ENCODE data around the gene ANLN.
"Not testable (repeated sequence)": the region's sequence is repeated elsewhere in the genome, so short reads cannot be mapped to it uniquely, and the experiment has no call there.

ANLN gene

GRCh38 chr7:36490419-36490830 is 100.8 kb downstream of the ANLN start:
- Histone ChIP-seq H3K4me3 (ENCODE audit: low read depth, low read length) (no peak overlapping the region), H3K4me1 (ENCODE audit: control insufficient read depth, insufficient read depth, low read length) (no peaks in the 10 kb centered on the region)

GRCh38 chr7:36491317-36491716 is 101.7 kb downstream of the ANLN start:
- Histone ChIP-seq H3K27me3 (ENCODE audit: control insufficient read depth, insufficient read depth, low read length) (no peaks in the 10 kb centered on the region), H3K9me3 (ENCODE audit: control insufficient read depth, insufficient read depth, low read depth, low read length) (no peaks in the 10 kb centered on the region), H3K36me3 (ENCODE audit: control insufficient read depth, insufficient read depth, low read length) (no peaks in the 10 kb centered on the region), H3K9ac (ENCODE audit: low read length) (no peak overlapping the region), H3K4me1 (ENCODE audit: control insufficient read depth, insufficient read depth, low read length) (no peaks in the 10 kb centered on the region), H3K4me3 (ENCODE audit: low read depth, low read length) (no peak overlapping the region), H3K27ac (ENCODE audit: low read depth, low read length) (no peak overlapping the region)

More at GRCh38 chr7:36490419-36490830, 100.8 kb downstream of the ANLN start:
- no peaks in the 10 kb centered on the region for H3K9me3 ChIP-seq (ENCODE audit: control insufficient read depth, insufficient read depth, low read depth, low read length)
- H3K27me3 ChIP-seq (ENCODE audit: control insufficient read depth, insufficient read depth, low read length) = no peaks in the 10 kb centered on the region
- no peak overlapping the region for H3K27ac ChIP-seq (ENCODE audit: low read depth, low read length)
- no peak overlapping the region for H3K9ac ChIP-seq (ENCODE audit: low read length)
- H3K36me3 ChIP-seq (ENCODE audit: control insufficient read depth, insufficient read depth, low read length) = no peaks in the 10 kb centered on the region

- no peaks in the 10 kb centered on the region for H3K9me3 ChIP-seq (ENCODE audit: control insufficient read depth, insufficient read depth, low read depth, low read length)
- no peaks in the 10 kb centered on the region for H3K27me3 ChIP-seq (ENCODE audit: control insufficient read depth, insufficient read depth, low read length)
- H3K27ac ChIP-seq (ENCODE audit: low read depth, low read length) = no peak overlapping the region
- no peaks in the 10 kb centered on the region for H3K4me1 ChIP-seq (ENCODE audit: control insufficient read depth, insufficient read depth, low read length)
- H3K4me3 ChIP-seq (ENCODE audit: low read depth, low read length) = no peak overlapping the region
- no peak overlapping the region for H3K9ac ChIP-seq (ENCODE audit: low read length)
- no peaks in the 10 kb centered on the region for H3K36me3 ChIP-seq (ENCODE audit: control insufficient read depth, insufficient read depth, low read length)
Observed at GRCh38 chr7:36496576-36496975, 106.9 kb downstream of the ANLN start.

GRCh38 chr7:36497176-36497575 is 107.5 kb downstream of the ANLN start:
- not testable (repeated sequence) for H3K9ac ChIP-seq (ENCODE audit: low read length); H3K4me1 ChIP-seq (ENCODE audit: control insufficient read depth, insufficient read depth, low read length); H3K27ac ChIP-seq (ENCODE audit: low read depth, low read length); H3K36me3 ChIP-seq (ENCODE audit: control insufficient read depth, insufficient read depth, low read length); H3K4me3 ChIP-seq (ENCODE audit: low read depth, low read length); H3K9me3 ChIP-seq (ENCODE audit: control insufficient read depth, insufficient read depth, low read depth, low read length); H3K27me3 ChIP-seq (ENCODE audit: control insufficient read depth, insufficient read depth, low read length)

- Histone ChIP-seq H3K4me3 (ENCODE audit: low read depth, low read length) (no peak overlapping the region), H3K4me1 (ENCODE audit: control insufficient read depth, insufficient read depth, low read length) (no peaks in the 10 kb centered on the region), H3K9me3 (ENCODE audit: control insufficient read depth, insufficient read depth, low read depth, low read length) (no peaks in the 10 kb centered on the region), H3K27ac (ENCODE audit: low read depth, low read length) (no peak overlapping the region), H3K36me3 (ENCODE audit: control insufficient read depth, insufficient read depth, low read length) (no peaks in the 10 kb centered on the region), H3K9ac (ENCODE audit: low read length) (no peak overlapping the region), H3K27me3 (ENCODE audit: control insufficient read depth, insufficient read depth, low read length) (no peaks in the 10 kb centered on the region)
Observed at GRCh38 chr7:36497775-36498174, 108.1 kb downstream of the ANLN start.

Measured in HUES6 (cell line).